Muscle of leg (tissue), 11 donors: Measurements from ENCODE around the gene RPL7L1. TPM values are rescaled to one million over a fixed set of nuclear protein-coding genes. Genes with fewer than 3 reads are reported as not detected.
A peak's percentile ranks its signal among the peaks of the same experiment; 100 is the strongest.
"Not testable (repeated sequence)": the region's sequence is repeated elsewhere in the genome, so short reads cannot be mapped to it uniquely, and the experiment has no call there.

Source experiments
- DNase-seq: peaks from one replicate; pipeline ENCODE4 v3.0.0; 2013
- H3K27ac ChIP-seq: one replicate; pipeline ENCODE4 v1.5.1; 2013; ENCODE audit warnings: mild to moderate bottlenecking, low read length, control low read depth
- H3K27me3 ChIP-seq: one replicate; pipeline ENCODE4 v1.6.1; 2013; ENCODE audit warnings: low read length; ENCODE audit not compliant: control insufficient read depth, insufficient read depth
- H3K36me3 ChIP-seq: one replicate; pipeline ENCODE4 v1.6.1; 2013; ENCODE audit warnings: low read length; ENCODE audit not compliant: control insufficient read depth, insufficient read depth
- H3K4me1 ChIP-seq: one replicate; pipeline ENCODE4 v1.6.1; 2013; ENCODE audit warnings: low read length; ENCODE audit not compliant: control insufficient read depth, insufficient read depth
- H3K4me3 ChIP-seq: one replicate; pipeline ENCODE4 v1.5.1; 2013; ENCODE audit warnings: low read length, control low read depth
- H3K9me3 ChIP-seq: replicated peaks from 2 replicates; pipeline ENCODE4 v1.6.1; 2013; ENCODE audit warnings: low read depth, low read length; ENCODE audit not compliant: control insufficient read depth
- WGBS: methylation state at CpG from one replicate; pipeline ENCODE4 v1.1.5; 2013; ENCODE audit warnings: missing lambda C conversion rate; ENCODE audit not compliant: insufficient coverage; 5-methylcytosine and 5-hydroxymethylcytosine counted together
- polyA plus RNA-seq, 8 donors: library from polyadenylated mRNA; unstranded; fragments of 120-200 nt; gene quantifications; one replicate each; pipeline versions ENCODE4 v1.2.1 to v1.2.3, GENCODE V29; 2013; ENCODE audit warnings: inconsistent platforms in 1 of 8, low replicate concordance in 1 of 8; ENCODE audit not compliant: insufficient read length in 8 of 8, insufficient read depth in 1 of 8
- total RNA-seq: library from RNA; stranded (reverse); fragments of 120-200 nt; gene quantifications from one replicate; pipeline ENCODE4 v1.2.4, GENCODE V29; 2013

RPL7L1 gene
- total and polyA plus RNA-seq, 9 donors: 60.7 to 87.9 (median 76.3) TPM

GRCh38 chr6:42860036-42860435 lies 19.4 kb upstream of the RPL7L1 start:
- peaks cover 65% of the 10 kb centered on the region for H3K36me3 ChIP-seq
- no CpG with 5 or more reads among the region's 1 CpG for WGBS

GRCh38 chr6:42860481-42860880 lies 18.9 kb upstream of the RPL7L1 start:
- no peak overlapping the region for H3K27ac ChIP-seq
- no peak for DNase-seq
- H3K27me3 ChIP-seq: no peaks in the 10 kb centered on the region
- H3K4me3 ChIP-seq: no peak overlapping the region
- no peaks in the 10 kb centered on the region for H3K4me1 ChIP-seq
- peaks cover 67% of the 10 kb centered on the region for H3K36me3 ChIP-seq
- H3K9me3 ChIP-seq: no peaks in the 10 kb centered on the region
- 83% methylated on average over 2 of the region's 6 CpGs for WGBS

More at GRCh38 chr6:42860036-42860435, 19.4 kb upstream of the RPL7L1 start:
- Histone ChIP-seq H3K4me1 (no peaks in the 10 kb centered on the region), H3K9me3 (no peaks in the 10 kb centered on the region), H3K27ac (no peak overlapping the region), H3K27me3 (no peaks in the 10 kb centered on the region), H3K4me3 (no peak overlapping the region)
- no peak for DNase-seq

DNA sequence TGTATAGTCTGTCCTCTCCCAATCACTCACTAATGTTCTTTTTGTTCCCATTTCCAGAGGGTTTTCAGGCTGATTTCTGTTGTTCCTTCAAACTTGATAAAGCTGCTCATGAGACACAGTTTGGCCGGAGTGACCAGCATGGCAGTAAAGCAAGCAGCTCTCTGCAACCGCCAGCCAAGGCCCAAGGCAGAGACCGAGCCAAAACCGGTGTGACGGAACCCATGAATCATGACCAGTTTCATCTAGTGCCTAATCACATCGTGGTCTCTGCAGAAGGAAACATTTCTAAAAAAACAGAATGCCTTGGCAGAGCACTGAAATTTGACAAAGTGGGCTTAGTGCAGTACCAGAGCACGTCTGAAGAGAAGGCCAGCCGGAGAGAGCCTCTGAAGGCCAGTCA lies 14.8 kb upstream of the RPL7L1 start:
- WGBS: 89% methylated on average over 8 of the region's 8 CpGs
- H3K9me3 ChIP-seq: no peaks in the 10 kb centered on the region
- peaks cover 59% of the 10 kb centered on the region for H3K36me3 ChIP-seq
- H3K27me3 ChIP-seq: no peaks in the 10 kb centered on the region
- H3K4me1 ChIP-seq: no peaks in the 10 kb centered on the region
- H3K4me3 ChIP-seq: no peak overlapping the region
- no peak for DNase-seq
- H3K27ac ChIP-seq: no peak overlapping the region

- H3K9me3 ChIP-seq: no peaks in the 10 kb centered on the region
- no peak overlapping the region for H3K4me3 ChIP-seq
- no CpG with 5 or more reads among the region's 2 CpGs for WGBS
Observed at GRCh38 chr6:42870145-42870936, 9.1 kb upstream of the RPL7L1 start.

DNA sequence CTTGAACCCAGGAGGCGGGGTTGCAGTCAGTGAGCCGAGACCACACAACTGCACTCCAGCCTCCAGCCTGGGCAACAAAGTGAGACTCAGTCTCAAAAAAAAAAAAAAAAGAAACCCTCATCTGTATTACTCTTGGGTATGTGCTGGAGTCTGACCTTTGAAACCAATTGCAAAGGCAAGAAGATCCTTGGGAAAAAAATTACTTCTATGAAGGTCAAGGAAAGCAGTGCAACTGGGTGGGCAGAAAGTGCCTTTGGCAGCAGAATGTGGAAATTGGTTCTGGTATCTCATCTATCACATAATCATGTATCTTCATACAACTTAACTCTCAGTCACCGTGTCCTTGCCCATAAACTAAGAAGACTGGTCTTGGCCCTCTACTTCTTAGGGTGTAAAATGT lies 7.7 kb upstream of the RPL7L1 start:
- no peak overlapping the region for H3K4me3 ChIP-seq
- WGBS: no CpG with 5 or more reads among the region's 3 CpGs
- H3K27ac ChIP-seq: no peak overlapping the region
- H3K4me1 ChIP-seq: no peaks in the 10 kb centered on the region
- no peaks in the 10 kb centered on the region for H3K27me3 ChIP-seq
- DNase-seq: no peak
- H3K9me3 ChIP-seq: no peaks in the 10 kb centered on the region
- H3K36me3 ChIP-seq: peaks cover 19% of the 10 kb centered on the region

More at GRCh38 chr6:42870145-42870936, 9.1 kb upstream of the RPL7L1 start:
- no peak overlapping the region for H3K27ac ChIP-seq
- peaks cover 27% of the 10 kb centered on the region for H3K36me3 ChIP-seq
- no peaks in the 10 kb centered on the region for H3K27me3 ChIP-seq
- no peak for DNase-seq
- H3K4me1 ChIP-seq: no peaks in the 10 kb centered on the region

- no CpG with 5 or more reads among the region's 2 CpGs for WGBS
- Histone ChIP-seq H3K4me3 (no peak overlapping the region), H3K4me1 (no peaks in the 10 kb centered on the region), H3K9me3 (no peaks in the 10 kb centered on the region), H3K27me3 (no peaks in the 10 kb centered on the region), H3K36me3 (peaks cover 10% of the 10 kb centered on the region), H3K27ac (no peak overlapping the region)
- DNase-seq: no peak
Observed at GRCh38 chr6:42873313-42873712, 6.1 kb upstream of the RPL7L1 start.

GRCh38 chr6:42877695-42878094 lies 1.7 kb upstream of the RPL7L1 start:
- DNase-seq: no peak
- peaks cover 11% of the 10 kb centered on the region for H3K36me3 ChIP-seq
- no peaks in the 10 kb centered on the region for H3K9me3 ChIP-seq
- no peak overlapping the region for H3K27ac ChIP-seq
- WGBS: no CpG with 5 or more reads among the region's 3 CpGs
- H3K4me1 ChIP-seq: peaks cover 8% of the 10 kb centered on the region
- no peak overlapping the region for H3K4me3 ChIP-seq
- no peaks in the 10 kb centered on the region for H3K27me3 ChIP-seq

DNA sequence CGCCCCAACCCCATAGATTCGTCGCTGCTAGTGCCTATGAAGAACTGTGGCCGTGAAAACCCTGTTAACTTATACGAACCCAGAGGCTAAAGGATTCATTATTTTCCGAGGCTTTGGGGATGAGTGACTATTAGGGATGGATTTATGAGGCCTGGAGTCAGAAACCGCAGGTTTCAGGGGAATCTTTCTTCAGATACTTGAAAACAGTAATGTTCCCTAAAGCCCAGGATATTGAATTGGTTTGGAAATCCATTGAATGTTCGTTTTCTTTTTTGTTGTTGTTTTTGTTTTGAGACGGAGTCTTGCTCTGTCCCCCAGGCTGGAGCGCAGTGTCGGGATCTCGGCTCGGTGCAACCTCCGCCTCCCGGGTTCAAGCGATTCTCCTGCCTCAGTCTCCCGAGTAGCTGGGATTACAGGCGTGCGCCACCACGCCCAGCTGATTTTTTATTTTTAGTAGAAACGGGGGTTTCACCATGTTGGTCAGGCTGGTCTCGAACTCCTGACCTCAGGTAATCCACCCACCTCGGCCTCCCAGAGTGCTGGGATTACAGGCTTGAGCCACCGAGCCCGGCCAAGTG lies 913 bp downstream of the RPL7L1 start:
- H3K4me1 ChIP-seq, H3K9me3 ChIP-seq, DNase-seq, H3K27me3 ChIP-seq: not testable (repeated sequence)
- peak overlapping the region; percentile 95 for H3K27ac ChIP-seq
- H3K36me3 ChIP-seq: peaks cover 33% of the 10 kb centered on the region
- H3K4me3 ChIP-seq: peak overlapping the region; percentile 97
- 15% methylated on average over 14 of the region's 25 CpGs for WGBS

DNA sequence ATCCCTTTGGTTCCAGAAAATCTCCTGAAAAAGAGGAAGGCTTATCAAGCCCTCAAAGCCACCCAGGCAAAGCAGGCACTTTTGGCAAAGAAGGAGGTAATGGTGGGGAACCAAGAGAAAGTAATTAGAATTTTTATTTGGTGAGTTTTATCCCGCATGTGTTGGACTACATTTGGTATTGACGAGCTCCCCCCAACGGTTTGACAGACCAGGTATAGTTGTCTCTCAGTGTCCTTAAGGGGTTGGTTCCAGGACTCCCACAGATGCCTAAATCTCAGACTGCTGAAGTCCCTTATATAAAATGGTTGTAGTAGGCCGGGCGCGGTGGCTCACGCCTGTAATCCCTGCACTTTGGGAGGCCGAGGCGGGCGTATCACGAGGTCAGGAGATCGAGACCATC lies 1.5 kb downstream of the RPL7L1 start:
- not testable (repeated sequence) for H3K4me1 ChIP-seq, H3K27me3 ChIP-seq, DNase-seq, H3K9me3 ChIP-seq, H3K27ac ChIP-seq
- 78% methylated on average over 5 of the region's 12 CpGs for WGBS
- peaks cover 39% of the 10 kb centered on the region for H3K36me3 ChIP-seq
- H3K4me3 ChIP-seq: peak overlapping the region; percentile 97

DNA sequence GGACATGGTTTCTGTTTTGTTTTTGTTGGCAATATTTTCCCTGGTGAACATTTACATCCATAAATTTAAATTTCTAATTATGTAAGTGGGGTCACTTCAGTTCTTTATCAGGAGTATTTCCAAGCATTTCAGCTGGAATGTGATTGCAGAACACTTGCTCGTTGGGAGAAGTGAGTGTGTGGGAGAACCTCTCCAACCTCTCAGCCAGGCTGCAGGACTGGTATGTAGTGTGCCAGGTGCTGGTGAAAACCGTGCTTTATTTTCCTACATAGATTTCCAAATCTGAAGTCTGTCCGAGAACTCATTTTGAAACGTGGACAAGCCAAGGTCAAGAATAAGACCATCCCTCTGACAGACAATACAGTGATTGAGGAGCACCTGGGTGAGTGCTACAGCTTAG lies 6.3 kb downstream of the RPL7L1 start:
- Histone ChIP-seq H3K9me3 (no peaks in the 10 kb centered on the region), H3K4me1 (peaks cover 6% of the 10 kb centered on the region), H3K27ac (no peak overlapping the region), H3K4me3 (no peak overlapping the region), H3K36me3 (peaks cover 51% of the 10 kb centered on the region), H3K27me3 (no peaks in the 10 kb centered on the region)
- no CpG with 5 or more reads among the region's 4 CpGs for WGBS
- DNase-seq: no peak
